A549 treated with ZK216348 at 1 μM for 4 hours (cell line): ENCODE data around the gene CDHR4. TPM values are rescaled to one million over a fixed set of nuclear protein-coding genes. Genes with fewer than 3 reads are reported as not detected.

Source experiments
- total RNA-seq: library from RNA; stranded (reverse); fragments of 200-300 nt; extraction: Qiagen RNA extraction; gene quantifications from 5 replicates; pipeline ENCODE4 v1.2.3, GENCODE V29; 2022; ENCODE audit warnings: low read depth

Gene CDHR4, protein sequence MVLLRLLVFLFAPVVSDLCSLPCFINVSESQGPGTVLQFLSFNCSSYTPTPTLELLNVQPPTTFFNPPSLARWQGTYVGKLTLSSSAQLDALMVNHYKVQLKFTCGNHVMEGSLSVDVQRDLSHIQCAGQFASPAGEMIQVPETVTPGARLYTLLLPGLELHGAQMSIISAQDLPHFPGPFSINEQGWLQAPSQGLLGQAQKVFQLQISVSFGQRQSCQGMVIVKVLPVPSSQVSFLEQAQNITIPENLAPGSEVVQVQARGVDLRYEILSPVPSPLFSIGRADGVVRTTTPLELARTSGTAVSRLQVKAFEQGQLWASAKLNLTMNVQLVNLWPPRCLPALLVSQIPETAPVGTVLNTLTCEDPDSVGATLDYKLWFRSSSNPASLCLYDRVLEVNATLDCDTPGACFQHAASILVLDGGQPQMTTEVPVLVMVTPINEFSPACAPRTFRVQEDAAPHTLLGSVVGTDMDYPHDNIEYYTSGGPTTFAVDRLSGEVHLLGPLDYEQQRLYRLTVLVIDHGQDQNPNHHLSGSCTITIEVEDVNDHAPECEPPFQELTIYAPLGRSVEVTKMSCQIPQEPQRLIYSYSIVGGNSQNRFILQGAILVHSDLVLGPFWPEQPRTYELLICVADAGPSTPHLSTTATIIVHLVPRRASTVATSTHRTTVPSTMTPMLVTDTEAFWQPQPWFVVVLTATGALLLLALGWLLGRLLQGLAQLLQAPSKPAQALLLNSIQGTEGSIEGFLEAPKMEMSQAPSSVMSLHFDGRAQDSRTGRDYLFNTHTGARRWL
- 0.13 to 0.35 TPM (median 0.23 TPM) in 5 replicates for total RNA-seq

DNA sequence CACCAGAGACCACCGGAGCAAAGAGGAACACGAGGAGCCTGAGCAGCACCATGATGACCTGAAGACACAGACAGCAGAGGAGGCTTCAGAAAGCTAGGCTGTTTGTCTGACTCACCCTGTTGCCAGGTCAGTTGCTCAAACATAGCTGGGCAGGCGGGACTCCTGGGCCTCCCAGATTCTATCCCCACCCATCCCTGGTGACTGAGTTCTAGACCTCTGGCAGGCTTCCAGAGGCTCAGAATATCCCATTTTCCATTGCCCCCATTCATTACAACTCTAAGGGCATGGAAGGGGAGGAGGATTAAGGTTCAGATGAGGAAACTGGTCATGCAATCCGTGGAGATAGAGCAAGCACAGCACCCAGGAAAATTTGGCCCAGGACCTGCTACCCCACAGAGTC lies at the start of gene CDHR4:
TSS of gene CDHR4 (minus strand) at position 113 of the 400 bp plus-strand sequence. CDS start at position 52, 61 bp downstream.

DNA sequence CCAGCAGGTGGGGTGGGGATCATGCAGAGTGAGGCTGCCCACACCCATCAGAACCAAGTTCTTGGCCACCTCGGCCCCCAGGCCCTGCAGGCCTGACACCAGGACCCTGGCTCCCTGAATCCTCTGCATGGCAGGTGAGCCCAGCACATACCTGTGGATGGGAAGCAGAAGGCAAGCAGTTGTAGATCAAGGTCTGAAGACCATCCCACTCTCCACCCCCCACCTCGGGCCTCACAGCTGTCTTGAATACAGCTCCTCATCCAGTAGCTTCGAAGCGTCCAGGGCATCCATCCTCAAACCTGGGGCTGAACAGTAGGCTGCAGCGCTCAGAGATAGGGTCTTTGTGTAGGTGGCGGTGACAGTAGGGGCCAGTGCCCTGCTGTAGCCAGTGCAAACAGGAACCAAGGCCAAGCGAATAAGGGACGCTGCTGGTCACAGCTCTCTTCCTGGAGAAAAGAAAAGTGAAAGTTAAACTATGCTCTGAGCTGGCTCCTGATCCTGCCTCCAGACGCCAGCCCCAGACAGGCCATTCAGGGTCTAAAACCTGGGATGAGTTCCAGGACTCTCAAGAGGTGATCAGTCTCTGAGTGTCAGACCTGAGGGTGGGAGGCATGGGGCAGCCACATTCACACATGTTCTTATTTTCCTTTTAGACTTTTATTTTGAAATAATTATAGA lies 14.0 kb upstream of the CDHR4 start, which contains the start of gene UBA7:
TSS of gene UBA7 (minus strand) at position 457 of the 678 bp plus-strand sequence. CDS start at position 291, 166 bp downstream.

DNA sequence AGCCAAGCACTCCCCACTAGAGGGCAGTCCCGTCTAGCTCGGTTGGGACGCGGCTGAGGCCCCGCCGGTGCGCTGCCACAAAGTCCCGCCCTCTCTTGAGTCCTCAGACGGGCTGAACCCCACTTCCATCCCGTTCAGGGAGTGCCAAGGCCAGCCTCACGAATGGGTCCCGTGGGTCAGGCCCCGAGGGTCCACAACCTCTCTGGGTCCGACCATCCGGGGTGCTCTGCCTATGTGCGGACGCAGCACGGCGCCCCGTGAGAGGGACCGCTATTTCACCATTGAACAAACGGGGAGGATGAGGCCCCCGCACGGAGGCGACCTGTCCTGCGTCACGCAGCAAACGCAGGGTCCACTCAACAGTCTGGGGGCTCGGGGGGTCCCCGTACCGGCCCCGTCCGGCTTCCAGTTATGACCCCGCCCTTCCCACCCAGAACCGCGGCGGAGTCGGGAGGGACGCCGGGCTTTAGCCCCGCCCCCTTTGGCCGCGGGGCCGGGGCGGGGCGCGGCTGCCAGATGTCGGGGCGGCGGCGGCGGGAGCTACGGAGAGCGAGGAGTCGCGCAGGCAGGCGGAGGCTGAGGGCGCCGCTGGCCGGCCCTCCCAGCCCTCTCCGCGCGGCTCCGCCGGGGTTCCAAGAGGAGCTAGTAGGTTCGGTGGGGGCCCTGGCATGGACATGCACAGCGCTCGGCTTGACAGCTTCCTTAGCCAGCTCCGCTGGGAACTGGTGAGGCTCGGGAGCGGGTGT lies 3.2 kb upstream of the CDHR4 start, which contains the start of gene INKA1:
TSS of gene INKA1 (plus strand) at position 543 of the 746 bp plus-strand sequence. CDS start at position 675, 132 bp downstream.

DNA sequence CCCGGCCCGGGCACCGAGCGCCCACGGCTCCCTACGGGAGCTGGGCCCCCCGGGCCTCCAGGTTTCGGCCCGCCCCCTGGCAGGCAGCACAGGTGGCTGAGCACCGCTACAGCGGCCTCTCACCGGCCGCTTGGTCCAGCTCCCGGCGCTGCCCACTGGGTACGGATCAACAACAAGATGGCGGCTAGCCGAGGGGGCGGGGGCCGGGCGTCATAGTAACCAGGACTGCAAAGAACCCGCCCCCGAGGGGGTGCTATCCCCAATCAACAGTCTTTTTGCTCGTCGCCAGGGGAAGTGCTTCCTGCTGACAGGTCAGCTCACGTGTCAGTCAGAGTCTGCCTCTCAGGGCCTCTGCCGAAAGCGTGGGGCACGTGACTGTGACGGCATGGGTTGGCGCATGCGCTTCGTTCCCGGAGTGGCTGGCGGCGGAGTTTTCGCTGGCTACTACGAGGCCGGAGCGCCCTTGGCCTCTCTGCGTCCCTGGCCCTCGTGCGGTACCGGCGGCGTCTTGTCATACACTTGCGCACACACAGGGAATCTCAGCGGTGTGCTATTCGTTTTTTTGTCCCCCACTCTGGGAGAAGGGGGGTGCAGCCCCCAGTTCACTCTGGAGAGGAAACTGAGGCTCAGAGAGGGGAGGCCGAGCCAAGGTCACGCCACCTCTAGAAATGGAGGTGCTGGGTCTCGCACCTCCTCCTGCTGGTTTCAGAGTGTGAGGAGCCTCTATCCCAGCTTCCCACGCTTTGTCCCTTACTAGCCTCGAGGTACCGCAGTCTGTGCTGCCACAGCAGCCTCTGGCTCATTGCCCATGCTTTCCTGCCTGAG lies 13.1 kb downstream of the CDHR4 start, which contains the start of gene IP6K1:
TSS of gene IP6K1 (minus strand) at position 186 of the 825 bp plus-strand sequence. CDS start 38,502 bp downstream, outside the sequence.

Other genes starting within 250 kb of the CDHR4 start
- gene BSN, start 245.4 kb downstream of the CDHR4 start, total RNA-seq = 0.04 to 0.16 TPM (median 0.16 TPM) in 5 replicates
- gene APEH, start 125.5 kb downstream of the CDHR4 start, total RNA-seq = 51.1 to 72.3 TPM (median 65.1 TPM) in 5 replicates
- gene MST1, start 110.4 kb downstream of the CDHR4 start, total RNA-seq = 1.4 to 2.1 TPM (median 1.5 TPM) in 5 replicates
- 8.5 to 19.3 TPM (median 15.2 TPM) in 5 replicates for gene RNF123, start 110.3 kb downstream of the CDHR4 start, total RNA-seq
- 0.18 to 1.1 TPM (median 0.66 TPM) in 4 of 5 replicates, not detected in the other for gene AMIGO3, start 80.2 kb downstream of the CDHR4 start, total RNA-seq
- gene GMPPB, start 75.9 kb downstream of the CDHR4 start, total RNA-seq = 11.8 to 21.7 TPM (median 19.3 TPM) in 5 replicates
- gene IP6K1, start 13.3 kb downstream of the CDHR4 start, total RNA-seq = 13.7 to 26.5 TPM (median 21.9 TPM) in 5 replicates
- gene INKA1, start 3.4 kb upstream of the CDHR4 start, total RNA-seq = 1.1 to 3.0 TPM (median 2.3 TPM) in 5 replicates
- gene UBA7, start 14.1 kb upstream of the CDHR4 start, total RNA-seq = 0.47 to 1.1 TPM (median 0.54 TPM) in 5 replicates
- gene TRAIP, start 56.7 kb upstream of the CDHR4 start, total RNA-seq = 10.9 to 14.9 TPM (median 13.2 TPM) in 5 replicates
- 0.26 to 0.77 TPM (median 0.45 TPM) in 5 replicates for gene CAMKV, start 70.0 kb upstream of the CDHR4 start, total RNA-seq
- gene MST1R, start 104.0 kb upstream of the CDHR4 start, total RNA-seq = 6.0 to 9.9 TPM (median 7.4 TPM) in 5 replicates
- 4.2 to 9.1 TPM (median 8.5 TPM) in 5 replicates for gene MON1A, start 129.9 kb upstream of the CDHR4 start, total RNA-seq
- gene RBM6, start 140.3 kb upstream of the CDHR4 start, total RNA-seq = 25.0 to 32.5 TPM (median 28.7 TPM) in 5 replicates